Peyer's patch (tissue), 4 donors: ENCODE results near the gene PITHD1. TPM values are rescaled to one million over a fixed set of nuclear protein-coding genes. Genes with fewer than 3 reads are reported as not detected.
"Not testable (repeated sequence)": the region's sequence is repeated elsewhere in the genome, so short reads cannot be mapped to it uniquely, and the experiment has no call there.

Experiments used
- DNase-seq, 3 donors: peaks; one replicate each; pipeline ENCODE4 v3.0.0-alpha.2; 2017 to 2019
- H3K27ac ChIP-seq, 4 donors: fragments of 200-600 bp; sonication (generic); one replicate each; pipeline ENCODE4 v1.5.1; 2016 to 2019
- H3K27me3 ChIP-seq, 2 donors: fragments of 200-600 bp; sonication (generic); one replicate each; pipeline ENCODE4 v1.5.1; 2019
- H3K36me3 ChIP-seq, 3 donors: fragments of 200-600 bp; sonication (generic); one replicate each; pipeline ENCODE4 v1.5.1; 2016 to 2019
- H3K4me1 ChIP-seq, 4 donors: fragments of 200-600 bp; sonication (generic); one replicate each; pipeline ENCODE4 v1.5.1; 2016 to 2019
- H3K4me3 ChIP-seq, 4 donors: fragments of 200-600 bp; sonication (generic); 1 replicate in 3 of 4; 2 replicates in 1 of 4; pipeline ENCODE4 v1.5.1; 2016 to 2019; ENCODE audit warnings: mild to moderate bottlenecking in 1 of 4
- H3K9me3 ChIP-seq, 4 donors: fragments of 200-600 bp; sonication (generic); one replicate each; pipeline ENCODE4 v1.5.1; 2016 to 2019; ENCODE audit warnings: mild to moderate bottlenecking in 1 of 4
- CTCF ChIP-seq, 6 experiments: fragments of 450-650 bp in 4 of 6; fragments of 200-600 bp in 2 of 6; sonication (generic) in 1 of 6; IDR thresholded peaks; one replicate each; pipeline ENCODE4 v1.5.1; 2017 to 2019; ENCODE audit warnings: antibody characterized with exemption in 6 of 6, mild to moderate bottlenecking in 3 of 6, moderate library complexity in 1 of 6
- POLR2A ChIP-seq, 2 donors: fragments of 450-650 bp; IDR thresholded peaks; one replicate each; pipeline ENCODE4 v1.5.1; 2017; ENCODE audit warnings: antibody characterized with exemption in 2 of 2, mild to moderate bottlenecking in 2 of 2, moderate library complexity in 2 of 2
- total RNA-seq, 4 donors: library from RNA; depleted of rRNA; stranded (reverse); fragments of >200 nt; gene quantifications; one replicate each; pipeline ENCODE4 v1.1.0, GENCODE V29; 2016

The PITHD1 gene
- total RNA-seq, 4 donors from 2014 or later = 19.4 to 47.0 (median 30.1) TPM

DNA sequence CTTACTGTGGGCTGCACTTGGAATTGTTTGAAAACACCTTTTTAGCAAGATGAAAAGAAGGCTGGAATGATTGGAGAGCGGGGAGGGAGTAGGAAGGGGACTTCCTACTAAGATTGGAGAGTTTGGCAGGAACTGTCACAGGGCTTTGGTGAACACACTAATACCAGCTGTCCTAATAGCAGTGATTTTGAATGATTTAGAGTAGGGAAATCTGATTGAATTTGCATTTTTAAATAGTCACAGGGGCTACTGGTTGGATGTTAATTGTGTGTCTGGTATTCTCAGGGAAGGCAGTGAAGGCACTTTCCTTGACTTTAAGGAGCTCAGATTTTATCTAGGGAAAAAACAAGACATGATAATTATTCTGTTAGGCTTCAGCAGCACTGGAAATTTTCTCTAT, 49.5 kb downstream of the PITHD1 start:
- Histone ChIP-seq H3K9me3 (no peaks in the 10 kb centered on the region), H3K27me3 (no peaks in the 10 kb centered on the region), H3K4me3 (no peak overlapping the region), H3K4me1 (peaks cover 0 to 11% (median 3%) of the 10 kb centered on the region in 4 donors), H3K27ac (no peak overlapping the region), H3K36me3 (no peaks in the 10 kb centered on the region)
- DNase-seq = no peak
- TF ChIP-seq POLR2A (IDR thresholded peaks at IDR 0.05) (no peak), CTCF (IDR thresholded peaks at IDR 0.05) (no peak)

- not testable (repeated sequence) for H3K4me1 ChIP-seq, DNase-seq, H3K27me3 ChIP-seq
These were observed 55.9 kb downstream of the PITHD1 start for GRCh38 chr1:23834156-23834555.

GRCh38 chr1:23836037-23836436, 57.8 kb downstream of the PITHD1 start:
- Histone ChIP-seq H3K4me3 (no peak overlapping the region), H3K27ac (no peak overlapping the region), H3K9me3 (no peaks in the 10 kb centered on the region), H3K27me3 (no peaks in the 10 kb centered on the region), H3K36me3 (no peaks in the 10 kb centered on the region), H3K4me1 (peaks cover 4 to 9% (median 5%) of the 10 kb centered on the region in 4 donors)
- no peak for DNase-seq
- TF ChIP-seq CTCF (IDR thresholded peaks at IDR 0.05) (no peak), POLR2A (IDR thresholded peaks at IDR 0.05) (no peak)

More at GRCh38 chr1:23834156-23834555, 55.9 kb downstream of the PITHD1 start:
- H3K27ac ChIP-seq, H3K4me3 ChIP-seq, H3K36me3 ChIP-seq, H3K9me3 ChIP-seq: not testable (repeated sequence)

Other genes with a start within 250 kb of the PITHD1 start
- 10 to 100 TPM in 3 of 4 donors, 1 to 10 TPM in 1; 6.8 to 16.4 (median 13.6) TPM for gene E2F2, start 247.2 kb upstream of the PITHD1 start, total RNA-seq
- 100 to 1,000 TPM; 121 to 224 (median 167) TPM for gene ID3, start 218.9 kb upstream of the PITHD1 start, total RNA-seq
- gene RPL11, start 86.6 kb upstream of the PITHD1 start, total RNA-seq = 100 to 1,000 TPM; 339 to 882 (median 437) TPM
- 10 to 100 TPM; 26.3 to 43.7 (median 31.2) TPM for gene ELOA, start 34.9 kb upstream of the PITHD1 start, total RNA-seq
- 100 to 1,000 TPM in 2 of 4 donors, 10 to 100 TPM in 2; 47.0 to 117 (median 105) TPM for gene LYPLA2, start 12.7 kb downstream of the PITHD1 start, total RNA-seq
- gene GALE, start 22.3 kb downstream of the PITHD1 start, total RNA-seq = 100 to 1,000 TPM in 2 of 4 donors, 10 to 100 TPM in 2; 58.6 to 137 (median 107) TPM
- 10 to 100 TPM; 24.8 to 74.3 (median 64.6) TPM for gene HMGCL, start 47.0 kb downstream of the PITHD1 start, total RNA-seq
- gene FUCA1, start 89.9 kb downstream of the PITHD1 start, total RNA-seq = 100 to 1,000 TPM in 2 of 4 donors, 10 to 100 TPM in 2; 47.9 to 182 (median 107) TPM
- gene CNR2, start 134.9 kb downstream of the PITHD1 start, total RNA-seq = 10 to 100 TPM in 1 of 4 donors, under 1 TPM in 2, not detected in 1; 0.54 to 13.2 (median 0.66) TPM
- gene PNRC2, start 181.4 kb downstream of the PITHD1 start, total RNA-seq = 100 to 1,000 TPM in 2 of 4 donors, 10 to 100 TPM in 2; 77.9 to 157 (median 104) TPM
- gene SRSF10, start 201.9 kb downstream of the PITHD1 start, total RNA-seq = 100 to 1,000 TPM in 3 of 4 donors, 10 to 100 TPM in 1; 86.3 to 224 (median 112) TPM